Measurements from ENCODE around the gene TRPM2.
"Not testable (repeated sequence)": the region's sequence is repeated elsewhere in the genome, so short reads cannot be mapped to it uniquely, and the experiment has no call there.

The TRPM2 gene

GRCh38 chr21:44380876-44381275 is 27.5 kb downstream of the TRPM2 start:
- no peak overlapping the region for H3K4me3 Mint-ChIP-seq
- ATAC-seq, result no peak
- H3K9me3 Mint-ChIP-seq, result peaks cover 21 to 47% of the 10 kb centered on the region in 2 donors
- peaks cover under 1% of the 10 kb centered on the region for H3K27me3 Mint-ChIP-seq
- H3K27ac Mint-ChIP-seq, result peak overlapping the region in 1 of 2 donors; percentile 56
- H3K4me1 Mint-ChIP-seq, result peaks cover under 1% of the 10 kb centered on the region
- DNase-seq, result no peak

DNA sequence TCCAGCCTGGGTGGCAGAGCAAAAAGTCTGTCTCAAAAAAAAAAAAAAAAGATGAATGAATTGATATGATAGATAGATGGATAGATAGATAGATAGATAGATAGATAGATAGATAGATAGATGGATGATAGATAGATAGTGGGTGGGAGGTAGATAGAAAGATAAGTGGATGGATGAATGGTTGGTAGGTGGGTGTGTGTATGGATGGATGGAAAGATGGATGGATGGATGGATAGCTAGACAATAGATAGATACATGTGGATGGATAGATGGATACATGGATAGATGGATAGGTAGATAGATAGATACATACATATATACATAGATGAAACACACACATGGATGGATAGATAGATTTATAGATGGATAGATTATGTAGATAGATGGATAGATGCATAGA is 28.5 kb downstream of the TRPM2 start:
- Mint-ChIP-seq H3K9me3 (peaks cover 21 to 48% of the 10 kb centered on the region in 2 donors), H3K27me3 (no peaks in the 10 kb centered on the region), H3K4me1 (no peaks in the 10 kb centered on the region), H3K27ac (no peak overlapping the region), H3K4me3 (no peak overlapping the region)
- DNase-seq (no peak), ATAC-seq (no peak)

- H3K4me3 Mint-ChIP-seq, result no peak overlapping the region
- peaks cover 21 to 48% of the 10 kb centered on the region in 2 donors for H3K9me3 Mint-ChIP-seq
- H3K4me1 Mint-ChIP-seq, result no peaks in the 10 kb centered on the region
- ATAC-seq (no peak), DNase-seq (no peak)
- no peak overlapping the region for H3K27ac Mint-ChIP-seq
- no peaks in the 10 kb centered on the region for H3K27me3 Mint-ChIP-seq
These were observed 29.1 kb downstream of the TRPM2 start for GRCh38 chr21:44382536-44382935.

DNA sequence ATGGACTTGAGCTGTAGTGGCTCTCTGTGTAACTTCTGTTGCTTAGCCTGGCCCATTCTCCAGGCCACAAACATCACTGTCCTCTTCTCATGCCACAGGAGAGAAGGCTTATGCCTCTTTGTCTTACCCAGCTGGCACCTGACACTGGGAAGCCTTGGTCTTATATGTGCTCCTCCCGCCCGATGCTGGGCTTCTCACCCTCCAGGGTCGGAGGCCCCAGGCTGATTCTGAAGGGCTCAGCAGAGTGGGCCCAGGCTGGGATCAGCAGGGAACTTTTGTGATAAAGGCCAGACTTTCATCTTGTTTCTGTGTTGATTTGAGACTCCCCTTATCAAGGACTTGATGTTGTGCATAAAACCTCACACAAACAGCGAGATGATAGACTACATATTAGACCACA is 29.8 kb downstream of the TRPM2 start:
- H3K4me3 Mint-ChIP-seq, result no peak overlapping the region
- H3K9me3 Mint-ChIP-seq, result peaks cover 21 to 48% of the 10 kb centered on the region in 2 donors
- DNase-seq (no peak), ATAC-seq (no peak)
- no peak overlapping the region for H3K27ac Mint-ChIP-seq
- no peaks in the 10 kb centered on the region for H3K4me1 Mint-ChIP-seq
- no peaks in the 10 kb centered on the region for H3K27me3 Mint-ChIP-seq

- H3K4me1 Mint-ChIP-seq, result no peaks in the 10 kb centered on the region
- DNase-seq, result no peak
- ATAC-seq, result no peak
- peaks cover 21 to 48% of the 10 kb centered on the region in 2 donors for H3K9me3 Mint-ChIP-seq
- H3K4me3 Mint-ChIP-seq, result no peak overlapping the region
- no peak overlapping the region for H3K27ac Mint-ChIP-seq
- no peaks in the 10 kb centered on the region for H3K27me3 Mint-ChIP-seq
These were observed 31.5 kb downstream of the TRPM2 start for GRCh38 chr21:44384968-44385367.

- ATAC-seq (no peak), DNase-seq (no peak)
- Mint-ChIP-seq H3K9me3 (peaks cover 9 to 16% of the 10 kb centered on the region in 2 donors), H3K27ac (no peak overlapping the region), H3K27me3 (no peaks in the 10 kb centered on the region), H3K4me1 (no peaks in the 10 kb centered on the region), H3K4me3 (no peak overlapping the region)
These were observed 35.9 kb downstream of the TRPM2 start for GRCh38 chr21:44389335-44389734.

- H3K27ac Mint-ChIP-seq, result no peak overlapping the region
- no peak for DNase-seq
- ATAC-seq, result no peak
- peaks cover 0 to under 1% of the 10 kb centered on the region in 2 donors for H3K9me3 Mint-ChIP-seq
- no peaks in the 10 kb centered on the region for H3K27me3 Mint-ChIP-seq
- H3K4me3 Mint-ChIP-seq, result no peak overlapping the region
- no peaks in the 10 kb centered on the region for H3K4me1 Mint-ChIP-seq
These were observed 37.5 kb downstream of the TRPM2 start for GRCh38 chr21:44390886-44391285.

GRCh38 chr21:44391345-44392091 is 38.1 kb downstream of the TRPM2 start:
- H3K9me3 Mint-ChIP-seq, result no peaks in the 10 kb centered on the region
- no peak overlapping the region for H3K27ac Mint-ChIP-seq
- no peak overlapping the region for H3K4me3 Mint-ChIP-seq
- DNase-seq (no peak), ATAC-seq (no peak)
- no peaks in the 10 kb centered on the region for H3K4me1 Mint-ChIP-seq
- H3K27me3 Mint-ChIP-seq, result no peaks in the 10 kb centered on the region

GRCh38 chr21:44392185-44392584 is 38.8 kb downstream of the TRPM2 start:
- H3K4me3 Mint-ChIP-seq, result no peak overlapping the region
- ATAC-seq, result no peak
- no peak overlapping the region for H3K27ac Mint-ChIP-seq
- H3K4me1 Mint-ChIP-seq, result no peaks in the 10 kb centered on the region
- H3K9me3 Mint-ChIP-seq, result no peaks in the 10 kb centered on the region
- DNase-seq, result no peak
- no peaks in the 10 kb centered on the region for H3K27me3 Mint-ChIP-seq

- Mint-ChIP-seq H3K4me3 (no peak overlapping the region), H3K9me3 (no peaks in the 10 kb centered on the region), H3K27ac (no peak overlapping the region), H3K4me1 (no peaks in the 10 kb centered on the region), H3K27me3 (no peaks in the 10 kb centered on the region)
- ATAC-seq (no peak), DNase-seq (no peak)
These were observed 39.5 kb downstream of the TRPM2 start for GRCh38 chr21:44392916-44393315.

GRCh38 chr21:44394733-44395132 is 41.3 kb downstream of the TRPM2 start:
- H3K4me1 Mint-ChIP-seq, result no peaks in the 10 kb centered on the region
- no peak for DNase-seq
- H3K27me3 Mint-ChIP-seq, result no peaks in the 10 kb centered on the region
- ATAC-seq, result no peak
- peak overlapping the region in 1 of 2 donors; percentile 40 for H3K27ac Mint-ChIP-seq
- H3K9me3 Mint-ChIP-seq, result no peaks in the 10 kb centered on the region
- no peak overlapping the region for H3K4me3 Mint-ChIP-seq

DNA sequence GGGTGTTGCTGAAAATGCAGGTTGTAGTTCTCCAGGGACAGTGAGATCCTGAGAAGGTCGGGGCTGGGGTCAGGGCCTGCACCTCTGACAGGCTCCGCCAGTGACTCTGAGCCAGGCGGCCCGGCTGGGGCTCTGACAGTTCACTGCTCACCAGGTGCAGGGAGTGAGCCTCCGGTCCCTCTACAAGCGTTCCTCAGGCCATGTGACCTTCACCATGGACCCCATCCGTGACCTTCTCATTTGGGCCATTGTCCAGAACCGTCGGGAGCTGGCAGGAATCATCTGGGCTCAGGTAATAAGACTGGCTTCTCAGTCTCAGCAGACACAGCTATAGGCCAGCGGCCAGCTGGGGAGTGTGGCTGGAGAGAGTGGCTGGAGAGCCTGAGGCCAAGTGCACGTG is 41.8 kb downstream of the TRPM2 start:
- Mint-ChIP-seq H3K9me3 (no peaks in the 10 kb centered on the region), H3K27ac (peak overlapping the region; percentile 40 to 67), H3K4me3 (no peak overlapping the region), H3K27me3 (no peaks in the 10 kb centered on the region), H3K4me1 (no peaks in the 10 kb centered on the region)
- DNase-seq (no peak), ATAC-seq (no peak)

GRCh38 chr21:44396803-44397202 is 43.4 kb downstream of the TRPM2 start:
- not testable (repeated sequence) for H3K27me3 Mint-ChIP-seq, H3K27ac Mint-ChIP-seq, ATAC-seq, DNase-seq, H3K9me3 Mint-ChIP-seq, H3K4me3 Mint-ChIP-seq, H3K4me1 Mint-ChIP-seq

DNA sequence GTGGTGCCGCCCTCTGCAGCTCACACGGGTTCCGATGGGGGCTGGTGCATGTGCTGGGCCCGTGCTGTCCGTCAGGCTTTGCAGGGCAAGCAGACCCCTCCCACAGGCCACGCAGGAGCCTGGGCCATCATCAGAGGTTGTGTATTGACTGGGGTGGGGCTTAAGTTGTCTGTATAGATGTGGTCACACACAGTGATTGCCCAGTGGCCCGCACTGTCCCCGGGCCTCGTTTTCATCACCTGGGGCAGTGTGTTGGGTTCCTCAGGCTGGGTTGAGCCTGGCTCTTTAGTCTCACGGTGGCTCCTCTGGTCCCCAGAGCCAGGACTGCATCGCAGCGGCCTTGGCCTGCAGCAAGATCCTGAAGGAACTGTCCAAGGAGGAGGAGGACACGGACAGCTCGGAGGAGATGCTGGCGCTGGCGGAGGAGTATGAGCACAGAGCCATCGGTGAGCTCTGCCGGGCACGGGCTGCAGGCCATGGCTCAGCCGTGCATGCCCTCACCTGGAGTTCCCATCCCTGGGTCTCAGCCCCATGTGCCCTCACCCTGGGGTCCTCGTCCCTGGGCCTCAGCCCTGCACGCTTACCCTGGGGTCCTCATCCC is 44.1 kb downstream of the TRPM2 start:
- no peak overlapping the region for H3K4me3 Mint-ChIP-seq
- H3K27me3 Mint-ChIP-seq, result no peaks in the 10 kb centered on the region
- H3K9me3 Mint-ChIP-seq, result no peaks in the 10 kb centered on the region
- no peak for DNase-seq
- no peaks in the 10 kb centered on the region for H3K4me1 Mint-ChIP-seq
- no peak for ATAC-seq
- no peak overlapping the region for H3K27ac Mint-ChIP-seq

DNA sequence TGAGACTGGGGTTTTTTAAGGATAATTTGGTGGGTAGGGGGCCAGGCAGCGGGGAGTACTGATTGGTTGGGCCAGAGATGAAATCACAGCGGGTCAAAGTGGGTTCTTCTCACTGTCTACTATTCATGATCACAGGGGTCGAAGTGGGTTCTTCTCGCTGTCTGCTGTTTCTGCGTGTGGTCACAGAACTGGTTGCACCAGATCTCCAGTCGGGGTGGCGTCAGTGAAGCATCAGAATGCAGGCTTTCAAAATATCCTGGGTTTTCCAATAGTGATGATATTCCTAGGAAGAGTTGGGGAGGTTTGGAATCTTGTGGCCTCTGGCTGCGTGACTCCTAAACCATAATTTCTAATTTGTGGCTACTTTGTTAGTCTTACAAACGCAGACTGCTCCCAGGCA is 45.1 kb downstream of the TRPM2 start:
- no peak for ATAC-seq
- no peaks in the 10 kb centered on the region for H3K27me3 Mint-ChIP-seq
- H3K27ac Mint-ChIP-seq, result no peak overlapping the region
- H3K9me3 Mint-ChIP-seq, result no peaks in the 10 kb centered on the region
- no peak overlapping the region for H3K4me3 Mint-ChIP-seq
- DNase-seq, result no peak
- no peaks in the 10 kb centered on the region for H3K4me1 Mint-ChIP-seq

DNA sequence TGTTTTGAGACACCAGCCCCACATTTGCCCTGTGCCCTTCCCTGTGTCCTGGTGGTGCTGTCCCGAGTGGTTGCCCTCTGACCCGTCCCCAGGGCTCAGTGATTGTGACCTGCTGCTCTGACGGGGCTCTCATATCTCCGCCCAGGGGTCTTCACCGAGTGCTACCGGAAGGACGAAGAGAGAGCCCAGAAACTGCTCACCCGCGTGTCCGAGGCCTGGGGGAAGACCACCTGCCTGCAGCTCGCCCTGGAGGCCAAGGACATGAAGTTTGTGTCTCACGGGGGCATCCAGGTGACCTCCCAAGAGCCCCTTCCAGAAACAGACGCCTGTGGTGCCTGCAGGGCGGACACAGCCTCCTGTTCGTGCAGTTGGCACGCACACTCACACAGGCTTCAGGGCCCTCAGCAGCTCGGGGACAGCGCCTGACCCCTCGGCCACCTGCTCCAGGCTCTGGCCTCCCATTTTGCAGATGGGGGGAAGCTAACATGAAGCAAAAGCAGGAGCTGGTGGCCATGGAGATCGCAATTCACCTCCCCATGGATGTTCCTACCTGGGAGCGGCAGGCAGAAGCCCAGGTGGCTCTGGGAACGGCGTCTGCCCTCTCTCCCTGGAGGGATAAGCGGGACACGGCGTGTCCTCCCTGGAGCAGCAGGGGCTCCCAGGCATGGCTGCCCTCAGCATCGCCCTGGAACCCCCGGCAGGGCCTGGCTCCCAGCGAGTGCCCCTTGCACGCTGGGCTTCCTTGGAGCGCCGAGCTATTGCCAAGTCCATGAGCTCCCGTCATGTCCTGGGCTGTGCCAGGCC is 45.9 kb downstream of the TRPM2 start:
- Mint-ChIP-seq H3K27ac (peak overlapping the region in 1 of 2 donors; percentile 20), H3K4me3 (no peak overlapping the region), H3K27me3 (no peaks in the 10 kb centered on the region), H3K4me1 (no peaks in the 10 kb centered on the region), H3K9me3 (peaks cover 0 to 5% of the 10 kb centered on the region in 2 donors)
- DNase-seq (no peak), ATAC-seq (no peak)
